ENCODE results near the gene DRD5. TPM values are rescaled to one million over a fixed set of nuclear protein-coding genes. Genes with fewer than 3 reads are reported as not detected.

Gene DRD5
- not detected in 2 replicates for total RNA-seq

GRCh38 chr4:9781343-9782135 is at the start of gene DRD5:
Gene DRD5 (plus strand): TSS chr4:9781634. CDS start chr4:9782030, 396 bp downstream.

Other genes with a start within 250 kb of the DRD5 start
- 3.6 and 4.3 TPM in 2 replicates for gene SLC2A9, start 239.9 kb downstream of the DRD5 start, total RNA-seq

All from smooth muscle cell of bladder (primary cell).